Ovary (tissue), 9 donors: ENCODE data around the gene ANXA9. TPM values are rescaled to one million over a fixed set of nuclear protein-coding genes. Genes with fewer than 3 reads are reported as not detected.

Experiments
- DNase-seq, 5 donors: peaks; one replicate each; pipeline ENCODE4 v3.0.0-alpha.2; 2019 to 2020
- H3K27ac ChIP-seq, 2 donors: fragments of 200-600 bp; one replicate each; pipeline versions ENCODE4 v1.5.1 to v1.8.0; 2019 to 2022
- H3K27me3 ChIP-seq: fragments of 200-600 bp; one replicate; pipeline ENCODE4 v1.8.0; 2022
- H3K36me3 ChIP-seq: fragments of 200-600 bp; sonication (generic); one replicate; pipeline ENCODE4 v1.5.1; 2019
- H3K4me1 ChIP-seq: one replicate; pipeline ENCODE4 v1.8.1; 2013; ENCODE audit warnings: mild to moderate bottlenecking, moderate library complexity; ENCODE audit not compliant: insufficient read depth
- H3K4me3 ChIP-seq: fragments of 200-600 bp; sonication (generic); one replicate; pipeline ENCODE4 v1.5.1; 2017
- H3K9me3 ChIP-seq, 2 donors: fragments of 200-600 bp in 1 of 2; sonication (generic) in 1 of 2; one replicate each; pipeline versions ENCODE4 v1.5.1 to v1.8.1; 2013 to 2019; ENCODE audit warnings: mild to moderate bottlenecking in 1 of 2, moderate library complexity in 1 of 2
- EP300 ChIP-seq: sonication (generic); formaldehyde crosslinking; IDR thresholded peaks from one replicate; pipeline ENCODE4 v1.6.1; 2017; ENCODE audit warnings: antibody characterized with exemption
- POLR2A ChIP-seq: fragments of 450-650 bp; IDR thresholded peaks from one replicate; pipeline ENCODE4 v1.6.1; 2017; ENCODE audit warnings: antibody characterized with exemption, mild to moderate bottlenecking, moderate library complexity
- WGBS, 3 donors: extraction: QIAGEN DNeasy Blood & Tissue Kit in 1 of 3; methylation state at CpG; one replicate each; pipeline versions ENCODE4 v1.1.5 to v1.1.7; 2013 to 2017; 5-methylcytosine and 5-hydroxymethylcytosine counted together
- intact Hi-C, 4 donors: fragments of 100-400 bp; cut with DNase I; formaldehyde crosslinking; loops; one replicate each; pipeline versions ENCODE4 v1.11.0 to v1.15.1; 2022 to 2023
- polyA plus RNA-seq, 2 donors: library from polyadenylated mRNA; stranded (reverse); fragments of 200-250 nt in 1 of 2; fragments of 350-450 nt in 1 of 2; fragmentation: Illumina TruSeq in 1 of 2; extraction: RNeasy Lipid Tissue Mini Kit (QIAGEN cat#74804) in 1 of 2; gene quantifications; one replicate each; pipeline ENCODE4 v1.2.3, GENCODE V29; 2013 to 2014
- total RNA-seq, 7 donors: library from RNA; depleted of rRNA in 2 of 7; stranded (reverse); fragments of >200 nt in 2 of 7; fragmentation: NEBNext Ultra II Directional in 3 of 7; extraction: Animal tissue kit (Norgen Biotek cat#: 25700) in 3 of 7; gene quantifications; one replicate each; pipeline versions ENCODE4 v1.1.0 to v1.2.4, GENCODE V29; 2016 to 2023
- TF ChIP-seq, protein P1 (sequence below), 3 donors: fragments of 450-650 bp in 2 of 3; fragments of 200-600 bp in 1 of 3; IDR thresholded peaks; one replicate each; pipeline versions ENCODE4 v1.5.1 to v1.8.0; 2016 to 2022; ENCODE audit warnings: antibody characterized with exemption in 3 of 3, mild to moderate bottlenecking in 1 of 3
- donor health status: DM: no; HTN: no; CAD: no; lungs with moderate emphysema.
- donor health status: DM: no; HTN: no; CAD: no.
- donor health status: Bipolar disorder and iron deficiency.
- donor health status: DM: yes; HTN: yes; CAD: no.
- donor health status: DM: no; HTN: no; CAD: no.
- donor health status: DM: yes; HTN: yes; CAD: no.

ANXA9 gene
- total and polyA plus RNA-seq, 9 donors, result 0.24 to 6.9 (median 0.79) TPM

DNA sequence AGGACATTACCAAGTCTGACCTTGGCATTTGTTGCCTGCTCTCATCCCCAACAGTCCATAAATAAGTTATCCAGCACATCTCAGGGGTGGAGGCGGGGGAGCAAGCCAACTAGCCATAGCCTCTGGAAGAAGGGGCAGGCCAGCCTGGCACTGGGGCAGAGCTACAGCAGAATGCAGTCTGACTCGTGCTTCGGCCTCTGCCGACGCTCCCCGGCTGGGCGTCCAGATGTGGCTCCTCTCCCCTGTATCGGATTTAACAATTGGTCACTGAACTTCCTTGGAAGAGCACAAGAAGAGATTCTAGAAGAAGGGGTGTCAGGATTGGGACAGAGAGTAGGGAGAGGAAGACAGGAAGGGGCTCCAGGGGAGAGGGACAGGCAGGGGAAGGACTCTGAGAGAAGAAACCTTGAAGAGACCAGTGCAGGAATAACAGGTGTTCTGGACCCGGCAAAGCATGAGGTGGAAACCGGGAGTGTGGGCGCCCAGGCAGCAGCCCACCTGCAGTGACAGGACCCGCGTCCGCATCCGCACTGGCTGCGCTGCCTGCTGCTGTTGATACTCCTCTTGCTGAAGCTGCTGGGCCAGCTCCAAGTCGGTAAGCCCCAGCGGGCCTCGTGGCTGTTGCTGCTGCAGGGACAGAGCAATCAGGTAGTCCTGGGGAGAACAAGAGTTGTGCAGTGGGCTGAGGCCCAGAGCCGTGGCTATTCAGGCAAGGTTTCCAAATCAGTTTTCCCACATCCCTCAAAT is 15.2 kb downstream of the ANXA9 start:
- TF ChIP-seq EP300 (no peak), POLR2A (no peak)
- TF ChIP-seq, protein P1, sequence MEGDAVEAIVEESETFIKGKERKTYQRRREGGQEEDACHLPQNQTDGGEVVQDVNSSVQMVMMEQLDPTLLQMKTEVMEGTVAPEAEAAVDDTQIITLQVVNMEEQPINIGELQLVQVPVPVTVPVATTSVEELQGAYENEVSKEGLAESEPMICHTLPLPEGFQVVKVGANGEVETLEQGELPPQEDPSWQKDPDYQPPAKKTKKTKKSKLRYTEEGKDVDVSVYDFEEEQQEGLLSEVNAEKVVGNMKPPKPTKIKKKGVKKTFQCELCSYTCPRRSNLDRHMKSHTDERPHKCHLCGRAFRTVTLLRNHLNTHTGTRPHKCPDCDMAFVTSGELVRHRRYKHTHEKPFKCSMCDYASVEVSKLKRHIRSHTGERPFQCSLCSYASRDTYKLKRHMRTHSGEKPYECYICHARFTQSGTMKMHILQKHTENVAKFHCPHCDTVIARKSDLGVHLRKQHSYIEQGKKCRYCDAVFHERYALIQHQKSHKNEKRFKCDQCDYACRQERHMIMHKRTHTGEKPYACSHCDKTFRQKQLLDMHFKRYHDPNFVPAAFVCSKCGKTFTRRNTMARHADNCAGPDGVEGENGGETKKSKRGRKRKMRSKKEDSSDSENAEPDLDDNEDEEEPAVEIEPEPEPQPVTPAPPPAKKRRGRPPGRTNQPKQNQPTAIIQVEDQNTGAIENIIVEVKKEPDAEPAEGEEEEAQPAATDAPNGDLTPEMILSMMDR (IDR thresholded peaks at IDR 0.05), result no peak
- no peaks in the 10 kb centered on the region for H3K36me3 ChIP-seq
- no peaks in the 10 kb centered on the region for H3K9me3 ChIP-seq
- intact Hi-C loops, result loop anchor here in 1 of 4 donors (5.0 kb wide), 1 partner anchor 530 kb away; no protein-coding TSS in a partner anchor
- WGBS, 3 donors, result 77 to 83% (median 78%) methylated on average over 20 of the region's 20 CpGs
- peaks cover 5% of the 10 kb centered on the region for H3K4me1 ChIP-seq
- no peak for DNase-seq
- H3K27ac ChIP-seq, result no peak overlapping the region
- no peaks in the 10 kb centered on the region for H3K27me3 ChIP-seq
- no peak overlapping the region for H3K4me3 ChIP-seq

DNA sequence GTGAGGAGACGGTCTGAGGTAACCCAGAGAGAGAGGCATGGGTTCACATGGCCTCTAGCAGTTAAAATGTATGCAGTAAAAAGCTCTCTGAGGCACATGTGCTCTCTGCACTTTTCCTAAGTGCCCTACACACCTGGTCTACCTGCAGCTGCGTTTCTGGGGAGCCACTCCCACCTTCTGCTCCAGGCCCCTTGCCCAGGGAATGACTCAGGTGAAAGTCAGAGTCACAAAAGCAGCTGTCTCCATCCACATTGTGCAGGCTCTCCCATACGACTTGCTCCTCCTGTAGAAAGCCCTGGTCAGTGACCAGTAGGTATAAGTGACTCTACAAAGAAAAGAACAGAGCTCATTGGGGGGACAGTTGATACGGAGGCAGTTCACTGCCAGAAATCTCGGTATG is 15.9 kb downstream of the ANXA9 start:
- 61 to 69% (median 66%) methylated on average over 4 to 5 of the region's 5 CpGs for WGBS, 3 donors

DNA sequence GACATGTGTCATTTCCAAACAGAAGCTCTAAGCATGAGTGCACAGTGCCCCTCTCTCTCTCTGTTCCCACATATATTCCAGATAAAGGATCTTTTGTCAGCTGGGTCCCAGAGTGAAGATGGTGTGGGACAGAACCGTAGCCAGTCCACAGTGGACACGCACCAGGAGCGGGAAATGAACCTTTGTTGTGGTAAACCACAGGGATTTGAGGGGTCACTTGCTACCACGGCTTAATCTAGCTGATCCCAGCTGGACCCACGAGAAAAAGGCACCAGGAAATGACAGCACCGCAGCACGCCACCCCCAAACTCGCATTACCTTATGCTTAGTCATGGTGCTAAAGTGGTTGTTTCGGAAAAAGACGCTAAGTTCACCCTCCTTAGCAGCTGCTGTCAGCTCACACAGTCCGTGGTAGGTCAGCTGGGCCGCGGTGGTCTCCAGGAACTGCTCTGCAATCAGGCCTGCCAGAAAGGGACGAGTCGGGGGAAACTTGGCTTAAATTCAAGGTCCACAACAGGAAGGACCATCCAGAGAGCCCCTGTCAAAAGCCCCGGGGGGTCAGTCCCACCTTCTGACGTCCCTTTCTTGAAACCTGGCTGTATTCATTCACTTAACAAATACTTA is 17.1 kb downstream of the ANXA9 start:
- H3K36me3 ChIP-seq, result no peaks in the 10 kb centered on the region
- peaks cover 6% of the 10 kb centered on the region for H3K4me1 ChIP-seq
- WGBS, 3 donors, result 37 to 60% (median 41%) methylated on average over 17 of the region's 17 CpGs
- H3K9me3 ChIP-seq, result no peaks in the 10 kb centered on the region
- no peak overlapping the region for H3K4me3 ChIP-seq
- no peak for DNase-seq
- no peak overlapping the region for H3K27ac ChIP-seq
- intact Hi-C loops, result loop anchor here in 1 of 4 donors (5.0 kb wide), 1 partner anchor 532 kb away; no protein-coding TSS in a partner anchor
- H3K27me3 ChIP-seq, result no peaks in the 10 kb centered on the region
- TF ChIP-seq EP300 (no peak), POLR2A (no peak)
- TF ChIP-seq, protein P1 (IDR thresholded peaks at IDR 0.05), result no peak

More for the DNA sequence above, 15.9 kb downstream of the ANXA9 start:
- intact Hi-C loops, result loop anchor here in 1 of 4 donors (5.0 kb wide), 1 partner anchor 531 kb away; no protein-coding TSS in a partner anchor
- Histone ChIP-seq H3K9me3 (no peaks in the 10 kb centered on the region), H3K27me3 (no peaks in the 10 kb centered on the region), H3K36me3 (no peaks in the 10 kb centered on the region), H3K4me1 (peaks cover 5% of the 10 kb centered on the region), H3K4me3 (no peak overlapping the region), H3K27ac (no peak overlapping the region)
- no peak for DNase-seq
- TF ChIP-seq, protein P1 (IDR thresholded peaks at IDR 0.05), result no peak
- TF ChIP-seq POLR2A (no peak), EP300 (no peak)

DNA sequence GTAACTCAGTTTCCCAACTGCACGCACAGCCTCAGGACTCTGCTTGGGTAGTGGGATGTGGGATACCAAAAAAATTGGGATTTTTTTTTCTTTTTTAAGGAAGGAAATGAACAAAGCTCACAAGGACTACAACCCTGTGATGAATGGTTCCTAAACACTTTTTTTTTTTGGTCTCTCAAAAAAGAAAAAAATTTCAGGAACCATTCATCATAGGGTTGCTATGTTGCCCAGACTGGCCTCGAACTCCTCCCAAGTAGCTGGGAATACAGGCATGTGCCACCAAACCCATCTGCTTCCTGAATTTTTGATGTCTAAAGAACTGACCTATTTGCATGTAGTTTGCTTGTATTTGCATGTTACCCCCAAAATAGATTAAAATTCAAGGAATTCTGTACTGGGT is 17.8 kb downstream of the ANXA9 start:
- intact Hi-C loops, result loop anchor here in 1 of 4 donors (5.0 kb wide), 1 partner anchor 533 kb away; no protein-coding TSS in a partner anchor
- 89 to 93% (median 90%) methylated on average over 2 of the region's 2 CpGs for WGBS, 3 donors
- TF ChIP-seq POLR2A (no peak), EP300 (no peak)
- TF ChIP-seq, protein P1 (IDR thresholded peaks at IDR 0.05), result no peak
- no peaks in the 10 kb centered on the region for H3K36me3 ChIP-seq
- no peaks in the 10 kb centered on the region for H3K9me3 ChIP-seq
- no peak overlapping the region for H3K4me3 ChIP-seq
- no peak for DNase-seq
- H3K27me3 ChIP-seq, result no peaks in the 10 kb centered on the region
- peaks cover 10% of the 10 kb centered on the region for H3K4me1 ChIP-seq
- H3K27ac ChIP-seq, result no peak overlapping the region
